NCI-H2107 (cell line): ENCODE measurements around the gene MBIP.
"Not testable (repeated sequence)": the region's sequence is repeated elsewhere in the genome, so short reads cannot be mapped to it uniquely, and the experiment has no call there.

Experiments used
- DNase-seq: peaks from one replicate; lab custom pipeline; 2025; lab: John Stamatoyannopoulos, UW

MBIP gene, protein sequence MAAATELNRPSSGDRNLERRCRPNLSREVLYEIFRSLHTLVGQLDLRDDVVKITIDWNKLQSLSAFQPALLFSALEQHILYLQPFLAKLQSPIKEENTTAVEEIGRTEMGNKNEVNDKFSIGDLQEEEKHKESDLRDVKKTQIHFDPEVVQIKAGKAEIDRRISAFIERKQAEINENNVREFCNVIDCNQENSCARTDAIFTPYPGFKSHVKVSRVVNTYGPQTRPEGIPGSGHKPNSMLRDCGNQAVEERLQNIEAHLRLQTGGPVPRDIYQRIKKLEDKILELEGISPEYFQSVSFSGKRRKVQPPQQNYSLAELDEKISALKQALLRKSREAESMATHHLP

DNA sequence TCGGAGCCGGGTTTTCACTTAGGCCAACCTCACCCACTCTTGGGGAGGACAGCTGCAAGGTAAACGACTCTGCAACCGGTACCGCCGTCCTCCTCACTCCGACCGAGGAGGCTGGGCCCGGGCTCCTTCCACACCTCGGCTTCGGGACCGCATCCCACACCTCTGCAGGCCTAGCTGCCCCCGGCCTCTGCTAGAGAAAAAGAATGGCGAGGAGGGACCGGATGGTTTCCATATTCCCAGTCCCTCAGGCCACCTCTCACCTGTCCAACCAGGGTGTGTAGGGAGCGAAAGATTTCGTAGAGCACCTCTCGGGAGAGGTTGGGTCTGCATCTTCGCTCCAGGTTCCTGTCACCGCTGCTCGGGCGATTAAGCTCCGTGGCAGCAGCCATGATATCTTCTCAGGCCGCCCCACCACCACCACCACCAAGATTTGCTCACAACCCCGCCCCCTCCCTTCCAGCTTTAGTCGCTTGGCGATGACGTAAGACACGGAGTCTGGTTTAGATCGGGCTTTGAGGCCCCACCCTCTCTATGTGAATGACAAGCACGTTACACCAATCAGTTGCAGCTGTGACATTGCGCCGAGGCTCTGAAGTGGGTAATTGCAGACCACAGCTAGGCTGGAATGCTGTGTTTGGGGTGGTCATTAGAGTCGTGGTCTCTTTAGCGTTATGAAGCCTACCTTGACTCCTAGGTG, at the start of gene MBIP:
Gene MBIP (minus strand): TSS at position 438 of the 697 bp plus-strand sequence. CDS start 49 bp downstream, at position 389.
- DNase-seq, result peak; percentile 99

DNA sequence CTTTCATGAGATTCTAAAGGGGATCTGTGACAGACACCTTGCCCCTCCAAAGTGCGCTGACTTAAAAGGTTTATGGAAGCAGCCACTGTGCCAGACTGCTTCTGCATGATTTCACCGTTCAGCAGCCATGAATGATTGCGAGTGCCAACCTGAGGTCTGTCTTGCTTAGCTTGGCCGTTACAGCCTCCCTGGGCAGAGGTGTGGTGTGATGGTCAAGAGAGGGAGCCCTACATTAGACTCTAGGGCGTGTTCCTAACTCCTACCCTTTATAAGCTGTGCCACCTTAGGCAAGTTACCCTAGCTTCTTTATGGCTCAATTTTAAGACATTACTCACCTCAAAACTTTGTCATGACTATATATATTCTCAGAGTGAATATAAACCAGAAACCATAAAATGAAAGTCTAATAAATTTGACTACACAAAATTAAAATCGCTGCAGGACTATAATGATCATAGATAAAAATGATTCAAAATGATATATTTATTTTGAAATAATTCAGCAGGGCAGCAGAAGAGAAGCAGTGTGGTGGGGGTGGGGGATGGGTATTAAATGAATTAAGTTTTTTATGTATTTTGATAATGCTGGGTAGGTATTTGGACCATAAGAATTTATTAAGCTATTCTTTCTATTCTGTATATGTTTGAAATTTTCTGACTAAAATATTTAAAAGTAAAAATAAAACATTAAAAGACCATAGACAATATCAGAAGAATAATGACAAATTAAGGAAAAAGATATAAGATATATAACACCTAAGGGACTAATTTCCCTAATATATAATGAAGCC, 47.7 kb upstream of the MBIP start:
- no peak for DNase-seq

DNA sequence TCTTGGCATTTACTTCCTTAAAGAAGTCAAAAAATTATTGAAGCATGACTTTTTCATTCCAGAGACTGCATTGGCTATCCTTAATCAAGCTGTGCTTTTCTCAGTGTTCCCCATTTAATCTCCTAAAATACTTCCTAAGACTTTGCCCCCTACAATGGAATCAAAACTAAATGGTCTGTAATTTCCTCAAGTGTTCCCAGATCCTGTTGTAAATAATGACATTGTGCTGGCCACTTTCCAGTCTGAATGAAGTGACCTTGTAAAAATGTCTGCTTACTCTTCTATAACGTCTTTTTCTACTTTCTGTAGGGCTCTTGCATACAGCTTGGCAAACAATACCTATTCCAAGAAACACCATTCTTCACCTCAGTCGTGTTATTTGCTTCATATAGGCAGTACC, 45.3 kb upstream of the MBIP start:
- DNase-seq, result no peak

DNA sequence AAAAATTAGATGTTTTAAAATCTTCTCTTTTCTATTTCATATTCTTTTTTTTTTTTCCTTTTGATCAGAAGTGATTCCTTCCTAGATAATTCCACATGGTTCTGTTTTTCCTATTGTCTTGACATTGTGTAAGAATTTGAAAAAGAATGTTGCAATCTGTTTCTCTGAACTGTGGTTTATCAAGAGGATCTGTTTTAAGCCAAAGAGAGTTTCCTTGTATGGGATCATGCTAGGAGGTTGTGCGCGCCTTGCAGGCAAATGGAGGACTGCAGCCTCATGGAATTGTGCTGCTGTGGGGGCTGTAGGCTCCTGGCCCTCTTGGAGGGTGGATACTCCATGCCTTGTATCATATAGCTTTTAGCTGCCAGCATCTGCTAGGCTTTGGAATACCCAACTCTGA, 43.3 kb upstream of the MBIP start:
- no peak for DNase-seq

DNA sequence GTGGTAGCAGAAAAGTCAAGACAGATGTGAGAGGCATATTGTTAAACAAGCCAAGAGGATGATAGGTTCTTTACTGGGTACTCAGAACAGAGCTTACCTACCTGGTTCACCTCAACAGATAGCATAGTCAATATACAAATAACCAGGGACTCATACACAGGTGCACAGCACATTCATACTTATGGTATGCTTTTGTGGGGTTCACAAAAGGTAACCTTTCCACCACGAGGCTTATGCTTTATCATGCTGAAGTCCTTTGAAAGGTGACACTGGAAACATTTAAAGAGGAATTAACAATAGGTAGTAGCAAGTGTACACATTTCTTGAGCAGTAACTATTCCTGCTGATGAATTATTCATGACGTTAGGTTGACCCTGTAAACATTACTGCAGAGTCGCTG, 42.2 kb upstream of the MBIP start:
- DNase-seq, result no peak

DNA sequence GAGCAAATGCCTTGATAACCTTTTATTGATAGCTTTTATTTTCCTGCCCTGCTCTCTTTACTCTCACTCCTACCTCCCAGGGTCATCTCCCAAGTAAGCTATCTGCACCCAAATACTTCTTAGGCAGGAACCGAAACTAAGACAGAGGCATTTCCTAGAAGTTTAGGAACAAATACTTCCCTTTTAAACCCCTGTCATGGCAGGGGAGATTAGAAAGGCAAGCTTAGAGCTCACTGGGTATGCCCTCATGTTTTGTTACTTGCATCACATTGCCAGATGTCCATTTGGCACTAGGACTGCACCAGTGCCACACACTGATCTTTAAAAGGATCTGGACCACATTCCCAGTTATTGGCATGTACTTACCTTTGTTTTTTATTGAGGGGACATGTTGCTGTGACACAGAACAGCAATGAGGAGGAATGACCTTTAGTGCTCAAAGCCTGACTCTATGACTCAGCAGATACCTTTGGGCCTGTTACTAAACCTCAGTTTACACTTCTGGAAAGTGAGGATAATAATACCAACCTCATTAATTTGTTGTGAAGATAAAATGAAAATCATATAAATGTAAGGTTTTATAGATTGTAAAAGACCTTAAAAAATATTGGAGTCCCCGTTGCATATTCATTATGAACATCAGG, 40.9 kb upstream of the MBIP start:
- no peak for DNase-seq

DNA sequence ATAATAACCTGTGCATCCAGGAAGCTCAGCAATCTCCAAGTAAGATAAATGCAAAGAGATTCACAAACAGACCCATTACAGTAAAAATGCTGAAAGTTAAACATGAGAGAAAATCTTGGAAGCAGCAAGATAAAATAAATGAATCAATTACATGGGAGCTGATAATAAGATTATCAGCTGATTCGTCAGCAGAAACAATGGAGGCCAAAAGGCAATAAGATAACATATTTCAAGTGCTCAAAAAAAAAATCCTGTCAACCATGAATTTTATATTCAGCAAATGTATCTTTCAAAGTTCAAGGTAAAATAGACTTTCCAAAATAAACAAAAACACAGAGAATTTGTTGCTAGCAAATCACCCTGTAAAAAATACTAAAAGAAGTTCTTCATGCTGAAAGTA, 36.4 kb upstream of the MBIP start:
- no peak for DNase-seq

DNA sequence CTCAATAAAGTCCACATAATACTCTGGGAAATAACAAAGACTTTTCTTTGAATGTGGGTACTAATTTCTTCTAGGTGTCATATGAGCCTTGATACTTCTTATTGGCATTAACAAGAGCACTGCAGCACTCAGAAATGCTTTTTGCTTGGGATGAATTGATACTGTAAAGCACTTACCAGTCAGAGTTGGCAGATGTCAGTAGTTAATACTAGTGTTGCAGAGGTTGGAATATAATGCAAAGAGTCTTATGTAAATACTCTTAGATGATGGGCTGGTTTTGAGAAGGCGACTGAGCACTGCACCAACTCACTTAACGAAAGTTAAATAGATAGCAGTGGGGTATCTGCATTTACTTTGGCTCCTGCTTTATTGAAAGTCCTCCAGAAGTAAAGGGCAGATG, 25.6 kb upstream of the MBIP start:
- peak; percentile 82 for DNase-seq

DNA sequence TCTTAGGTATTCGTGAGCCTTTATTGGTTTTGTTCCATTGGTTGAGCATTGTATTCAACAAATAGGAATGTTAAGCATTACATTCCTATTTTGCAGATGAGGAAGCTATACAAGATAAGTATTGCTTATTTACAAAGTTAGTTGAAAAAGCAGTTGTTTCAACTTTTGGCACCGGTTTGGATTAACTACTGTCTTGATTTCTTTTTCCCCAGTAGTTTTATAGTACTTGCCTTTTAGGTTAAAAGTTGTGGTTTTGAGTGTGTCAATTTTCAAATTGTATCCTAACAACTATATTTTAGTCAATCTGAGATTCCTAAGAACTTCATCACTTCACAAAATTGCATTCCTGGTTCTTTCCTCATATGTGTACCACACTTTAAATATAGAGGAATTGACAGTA, 23.8 kb upstream of the MBIP start:
- no peak for DNase-seq

DNA sequence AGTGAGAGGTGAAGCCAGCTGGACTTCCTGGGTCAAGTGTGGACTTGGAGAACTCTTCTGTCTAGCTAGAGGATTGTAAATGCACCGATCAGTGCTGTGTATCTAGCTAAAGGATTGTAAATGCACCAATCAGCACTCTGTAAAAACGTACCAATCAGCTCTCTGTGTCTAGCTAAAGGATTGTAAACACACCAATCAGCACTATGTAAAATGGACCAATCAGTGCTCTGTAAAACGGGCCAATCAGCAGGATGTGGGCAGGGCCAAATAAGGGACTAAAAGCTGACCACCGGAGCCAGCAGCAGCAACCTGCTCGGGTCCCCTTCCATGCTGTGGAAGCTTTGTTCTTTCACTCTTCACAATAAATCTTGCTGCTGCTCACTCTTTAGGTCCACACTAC, 21.4 kb upstream of the MBIP start:
- not testable (repeated sequence) for DNase-seq

DNA sequence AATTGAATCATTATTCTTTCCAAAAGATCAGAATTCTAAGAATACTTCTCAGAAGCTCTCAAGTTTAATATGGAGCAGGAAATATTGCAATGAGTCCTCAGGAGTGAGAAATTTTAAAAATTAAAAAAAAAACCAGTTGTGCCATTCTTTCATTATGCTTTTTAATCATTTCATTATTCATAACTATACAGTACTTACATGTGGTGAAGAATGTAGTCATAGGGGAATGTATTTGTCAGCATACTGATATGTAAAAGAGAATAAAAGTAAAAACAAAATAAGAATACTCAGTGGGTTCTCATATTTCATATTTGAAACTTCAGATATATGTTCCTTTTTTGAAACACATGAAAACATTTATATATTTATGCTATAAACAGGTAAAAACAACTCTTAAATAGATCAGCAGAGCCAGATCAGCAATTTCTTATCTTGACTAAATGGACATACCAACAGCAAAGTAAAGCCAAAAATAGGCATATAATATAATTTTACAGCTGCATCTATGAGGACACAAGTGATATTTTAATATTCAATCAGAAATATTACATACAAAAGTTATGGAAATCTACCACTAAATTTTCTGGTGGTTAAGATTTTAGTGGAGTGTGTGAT, 19.9 kb upstream of the MBIP start:
- no peak for DNase-seq

DNA sequence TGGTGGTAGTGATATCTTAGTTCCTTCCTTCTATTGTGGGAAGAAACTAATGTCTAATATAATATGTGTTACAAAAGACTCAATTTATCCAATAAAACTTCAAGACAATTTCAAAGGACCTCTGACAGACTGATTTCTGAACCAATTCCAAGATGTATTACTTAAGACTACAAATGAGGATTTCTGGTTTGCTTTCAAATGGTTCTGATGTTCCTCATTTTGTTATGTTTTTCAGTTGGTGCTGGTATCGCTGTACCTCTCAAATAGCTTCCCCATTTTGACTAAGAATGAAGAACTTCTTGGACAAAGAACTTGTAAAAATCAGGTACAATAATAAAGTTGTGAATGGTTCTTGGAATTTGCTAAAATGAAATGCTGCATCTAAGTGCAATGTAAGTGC, 19.4 kb upstream of the MBIP start:
- DNase-seq, result no peak

DNA sequence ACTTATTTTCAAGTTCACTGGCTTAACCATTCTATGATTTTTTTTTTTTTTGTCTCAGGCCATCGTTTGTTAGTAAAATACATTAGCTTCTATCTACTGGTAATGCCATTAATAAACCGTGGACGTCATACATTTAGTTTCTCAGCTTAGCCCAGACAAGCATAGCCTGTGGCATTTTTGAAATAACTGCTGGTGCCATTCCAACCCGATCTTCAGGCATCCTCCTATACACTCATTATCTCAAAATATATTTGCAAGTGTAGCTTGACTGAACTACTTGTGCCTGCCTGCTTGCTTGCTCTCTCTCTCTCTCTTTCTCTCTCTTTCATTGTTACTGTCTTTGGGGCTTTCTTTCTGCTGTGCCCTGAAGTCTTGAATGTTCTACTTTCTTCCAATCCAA, 12.7 kb upstream of the MBIP start:
- DNase-seq, result no peak

DNA sequence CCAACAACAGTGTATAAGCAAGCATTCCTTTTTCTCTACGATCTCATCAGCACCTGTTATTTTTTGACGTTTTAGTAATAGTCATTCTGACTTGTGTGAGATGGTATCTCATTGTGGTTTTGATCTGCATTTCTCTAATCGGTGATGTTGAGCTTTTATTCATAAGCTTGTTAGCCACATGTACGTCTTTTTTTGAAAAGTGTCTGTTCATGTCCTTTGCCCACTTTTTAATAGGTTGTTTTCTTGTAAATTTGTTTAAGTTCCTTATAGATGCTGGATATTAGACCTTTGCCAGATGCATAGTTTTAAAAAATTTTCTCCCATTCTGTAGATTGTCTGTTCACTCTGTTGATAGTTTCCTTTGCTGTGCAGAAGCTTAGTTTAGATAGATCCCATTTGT, 7.1 kb upstream of the MBIP start:
- not testable (repeated sequence) for DNase-seq

DNA sequence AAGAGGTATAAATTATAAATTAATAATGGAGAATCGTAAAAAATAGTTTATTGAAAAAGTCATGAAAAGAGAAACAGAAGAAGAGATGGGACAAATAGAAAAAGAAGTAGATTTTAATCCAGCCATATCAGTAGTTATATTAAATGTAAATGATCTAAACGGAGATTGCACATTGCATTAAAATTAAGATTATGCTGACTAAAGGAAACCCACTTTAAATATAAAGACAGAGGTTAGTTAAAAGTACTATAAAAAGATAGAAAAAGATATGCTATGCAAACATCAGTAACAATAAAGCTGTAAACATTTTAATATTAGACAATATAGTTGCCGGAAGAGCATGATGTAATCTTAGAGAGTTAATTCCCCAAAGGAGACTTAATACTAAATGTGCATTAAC, 5.4 kb upstream of the MBIP start:
- no peak for DNase-seq

DNA sequence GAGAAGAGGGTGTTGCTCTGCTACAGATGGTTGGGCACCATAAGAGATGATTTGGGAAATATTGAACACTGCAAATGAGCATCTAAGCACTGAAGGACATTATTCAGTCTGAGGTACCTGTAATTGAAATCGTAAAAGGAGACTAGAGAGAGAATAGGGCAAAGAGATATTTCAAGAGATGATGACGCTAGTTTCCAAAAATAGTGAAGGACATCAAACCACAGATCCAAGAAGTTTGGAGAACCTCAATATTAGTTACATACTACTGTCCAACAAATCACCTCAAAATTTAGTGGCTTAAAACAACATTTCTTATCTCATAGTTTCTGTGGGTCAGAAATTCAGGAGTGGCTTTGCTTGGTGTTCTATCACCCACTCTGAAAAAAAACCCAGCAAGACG, 4.5 kb upstream of the MBIP start:
- no peak for DNase-seq

DNA sequence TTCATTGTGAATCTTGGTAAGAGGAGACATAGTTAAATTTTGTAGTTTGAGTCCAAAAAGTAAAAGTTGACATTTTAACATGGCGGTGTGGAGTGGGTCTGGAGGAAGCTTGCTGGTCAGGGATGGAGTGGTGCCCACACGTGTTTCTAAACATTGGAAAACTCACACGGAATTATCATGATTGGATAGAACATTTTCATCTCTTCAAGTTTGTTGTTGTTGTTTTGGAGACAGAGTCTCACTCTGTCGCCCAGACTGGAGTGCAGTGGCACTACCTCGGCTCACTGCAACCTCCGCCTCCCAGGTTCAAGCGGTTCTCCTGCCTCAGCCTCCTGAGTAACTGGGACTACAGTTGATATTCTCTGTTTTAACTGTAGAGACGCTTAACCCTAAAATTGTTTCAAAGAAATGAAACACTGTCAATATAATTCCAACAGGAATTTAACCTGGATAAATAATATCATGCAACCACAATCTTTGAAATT, 502 bp upstream of the MBIP start:
- DNase-seq, result no peak

DNA sequence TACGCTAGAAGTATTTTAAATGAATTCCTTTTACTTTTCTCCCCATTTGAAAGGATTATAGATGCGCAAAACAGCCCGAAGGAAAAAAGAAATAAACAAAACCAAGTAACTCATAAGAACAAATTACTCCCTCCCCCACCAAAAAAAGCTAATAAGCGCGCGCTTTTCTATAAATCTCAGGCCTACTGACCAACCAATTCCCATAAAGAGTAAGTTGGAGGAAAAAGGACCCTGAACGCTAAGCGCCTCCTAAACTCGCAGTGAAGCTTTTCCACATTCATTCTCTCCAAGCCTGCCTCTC, 588 bp downstream of the MBIP start:
- DNase-seq, result no peak

DNA sequence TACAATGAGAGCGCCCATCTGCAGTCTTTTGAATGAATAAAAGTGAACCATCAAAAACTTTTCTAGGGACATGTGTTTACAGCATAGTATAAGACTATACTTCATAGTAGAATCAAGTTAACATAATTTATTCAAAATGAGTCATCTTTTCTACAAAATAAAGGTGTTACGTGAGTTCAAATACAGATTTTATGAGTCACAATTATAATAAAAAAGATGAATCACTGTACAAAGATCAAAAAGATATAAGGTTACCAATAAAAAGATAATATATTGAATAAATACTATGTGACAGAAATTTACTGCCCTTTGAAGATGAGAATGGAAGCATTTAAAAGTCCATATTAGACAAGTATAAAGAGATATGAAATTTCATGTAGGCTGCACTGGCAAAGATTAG, 2.8 kb downstream of the MBIP start:
- DNase-seq, result no peak

DNA sequence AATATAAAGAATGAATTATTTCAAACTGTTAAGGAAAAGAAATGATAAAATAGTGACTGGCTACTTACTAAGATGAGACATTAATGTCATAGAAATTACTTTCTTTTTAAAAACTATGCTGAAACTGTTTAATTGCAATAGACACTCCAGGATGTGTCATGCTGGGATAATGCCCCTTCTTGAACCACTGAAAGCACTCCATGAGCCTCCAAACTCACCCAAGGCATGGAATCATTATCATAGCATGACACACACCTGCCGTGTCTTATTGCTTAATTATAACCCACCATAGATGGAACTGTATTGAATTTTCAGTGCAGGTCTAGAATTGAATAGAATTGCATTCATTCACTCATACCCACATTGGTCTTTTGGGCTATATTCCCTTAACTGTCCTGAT, 4.3 kb downstream of the MBIP start:
- DNase-seq, result peak; percentile 72

DNA sequence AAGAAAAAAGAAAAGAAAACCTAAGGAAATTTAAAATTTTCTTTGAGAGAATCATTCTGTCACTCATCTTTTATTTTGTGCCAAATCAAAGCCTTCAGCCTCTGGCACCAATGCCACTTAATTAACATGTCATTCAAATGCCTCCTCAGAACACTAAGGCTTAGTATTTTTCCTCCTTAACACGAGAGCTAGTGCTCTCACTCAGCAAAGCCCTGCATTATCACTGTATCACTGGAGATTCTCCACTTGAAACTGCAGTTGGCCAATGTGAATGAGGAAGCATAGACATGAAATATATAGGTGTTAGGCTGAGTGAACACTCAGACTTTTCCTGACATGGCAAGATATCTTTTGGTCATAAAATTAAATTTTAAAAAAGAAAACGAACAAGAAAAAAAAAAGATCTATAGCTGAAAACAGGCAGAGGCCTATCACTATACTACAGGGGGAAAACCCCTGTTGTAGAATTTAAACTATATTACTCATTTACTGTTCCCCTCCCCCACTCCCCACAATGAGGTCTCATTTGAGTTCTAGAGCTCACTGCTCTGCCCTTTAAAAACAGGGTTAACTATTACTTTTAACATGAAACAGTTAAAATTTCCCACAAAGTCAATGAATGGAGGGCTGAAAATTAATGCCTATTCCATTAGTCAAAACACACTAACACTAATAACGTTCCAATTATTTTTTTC, 5.1 kb downstream of the MBIP start:
- no peak for DNase-seq

DNA sequence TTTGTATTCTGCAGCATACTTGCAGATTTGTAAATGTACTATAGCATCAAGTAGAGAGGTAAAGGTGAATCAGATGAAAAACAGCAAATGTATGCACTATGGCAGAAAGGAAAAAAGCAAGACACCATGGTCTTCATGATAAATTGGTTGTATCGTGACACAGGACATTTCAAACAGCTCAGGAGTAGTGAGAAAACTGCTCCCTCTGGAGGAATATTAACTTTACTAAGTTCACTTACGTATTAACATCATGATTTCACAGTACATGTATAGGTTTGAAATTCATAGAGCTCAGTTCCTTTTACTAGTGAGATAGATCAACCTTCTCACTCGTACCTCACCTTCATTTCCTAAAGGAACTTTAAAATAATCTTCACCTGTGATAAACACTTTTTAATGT, 6.5 kb downstream of the MBIP start:
- DNase-seq, result no peak
